ENCODE data around the gene SLC29A4.
"Not testable (repeated sequence)": the region's sequence is repeated elsewhere in the genome, so short reads cannot be mapped to it uniquely, and the experiment has no call there.

SLC29A4 gene

DNA sequence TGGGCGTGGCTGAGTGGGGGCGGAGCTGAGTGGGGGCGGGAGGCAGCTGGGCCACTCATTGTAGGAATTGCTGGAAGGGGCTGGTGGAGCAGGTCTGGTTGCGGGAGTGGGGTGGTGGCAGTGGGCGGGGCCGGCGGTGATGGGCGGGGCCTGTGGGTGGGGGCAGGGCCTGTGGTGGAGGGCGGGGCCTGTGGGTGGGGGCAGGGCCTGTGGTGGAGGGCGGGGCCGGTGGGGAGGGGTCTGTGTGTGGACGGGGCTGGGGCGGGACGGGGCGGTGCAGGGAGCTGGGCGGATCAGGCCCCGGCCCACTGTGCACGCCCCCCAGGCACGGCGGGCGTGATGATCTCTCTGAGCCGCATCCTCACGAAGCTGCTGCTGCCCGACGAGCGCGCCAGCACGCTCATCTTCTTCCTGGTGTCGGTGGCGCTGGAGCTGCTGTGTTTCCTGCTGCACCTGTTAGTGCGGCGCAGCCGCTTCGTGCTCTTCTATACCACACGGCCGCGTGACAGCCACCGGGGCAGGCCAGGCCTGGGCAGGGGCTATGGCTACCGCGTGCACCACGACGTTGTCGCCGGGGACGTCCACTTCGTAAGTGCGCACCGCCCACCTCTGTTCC, 14.0 kb downstream of the SLC29A4 start:
- DNase-seq (ENCODE audit: extremely low spot score), result peak; percentile 32
- TF ChIP-seq ZNF384 (IDR thresholded peaks at IDR 0.05), result no peak
- TF ChIP-seq TARDBP (IDR thresholded peaks at IDR 0.05), result no peak
- no peak for TF ChIP-seq HDGF (IDR thresholded peaks at IDR 0.05; ENCODE audit: borderline replicate concordance)
- no peak for TF ChIP-seq ELF4 (IDR thresholded peaks at IDR 0.05)
- TF ChIP-seq ARNT (IDR thresholded peaks at IDR 0.05), result no peak
- TF ChIP-seq BHLHE40 (IDR thresholded peaks at IDR 0.05; ENCODE audit: borderline replicate concordance), result no peak
- no peak for TF ChIP-seq L3MBTL2 (conservative IDR thresholded peaks at IDR 0.05)
- TF ChIP-seq SP1 (IDR thresholded peaks at IDR 0.05), result no peak
- no peak for TF ChIP-seq LEF1 (IDR thresholded peaks at IDR 0.05; ENCODE audit: borderline replicate concordance)
- TF ChIP-seq FOXK2 (IDR thresholded peaks at IDR 0.05), result no peak
- no peak for TF ChIP-seq FOXA1 (IDR thresholded peaks at IDR 0.05)
- no peak for TF ChIP-seq FOXM1 (IDR thresholded peaks at IDR 0.05; ENCODE audit: borderline replicate concordance)
- no peak for TF ChIP-seq NFRKB (IDR thresholded peaks at IDR 0.05)
- no peak for TF ChIP-seq PKNOX1 (IDR thresholded peaks at IDR 0.05)
- TF ChIP-seq CTBP1 (IDR thresholded peaks at IDR 0.05; ENCODE audit: borderline replicate concordance), result no peak
- POLR2A ChIA-PET, result no interaction called here
- CTCF ChIA-PET, result no interaction called here

DNA sequence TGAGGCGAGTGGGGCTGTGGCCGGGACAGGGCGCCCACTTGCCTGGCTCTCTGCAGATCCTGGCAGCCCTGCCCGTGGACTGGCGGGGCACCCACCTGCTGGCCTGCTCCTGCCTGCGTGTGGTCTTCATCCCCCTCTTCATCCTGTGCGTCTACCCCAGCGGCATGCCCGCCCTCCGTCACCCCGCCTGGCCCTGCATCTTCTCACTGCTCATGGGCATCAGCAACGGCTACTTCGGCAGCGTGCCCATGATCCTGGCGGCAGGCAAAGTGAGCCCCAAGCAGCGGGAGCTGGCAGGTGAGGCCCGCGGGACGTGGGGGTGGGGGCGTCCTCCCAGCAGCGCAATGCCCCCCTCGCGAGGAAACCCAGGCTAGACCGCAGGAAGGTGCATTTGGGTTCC, 17.6 kb downstream of the SLC29A4 start:
- ChIA-PET CTCF (no interaction called here), POLR2A (no interaction called here)
- no peak for TF ChIP-seq FOXA1 (IDR thresholded peaks at IDR 0.05)
- TF ChIP-seq SP1 (IDR thresholded peaks at IDR 0.05), result no peak
- no peak for TF ChIP-seq CTBP1 (IDR thresholded peaks at IDR 0.05; ENCODE audit: borderline replicate concordance)
- no peak for TF ChIP-seq FOXM1 (IDR thresholded peaks at IDR 0.05; ENCODE audit: borderline replicate concordance)
- TF ChIP-seq NFRKB (IDR thresholded peaks at IDR 0.05), result no peak
- no peak for TF ChIP-seq HDGF (IDR thresholded peaks at IDR 0.05; ENCODE audit: borderline replicate concordance)
- no peak for TF ChIP-seq SUZ12 (IDR thresholded peaks at IDR 0.05)
- TF ChIP-seq ELF4 (IDR thresholded peaks at IDR 0.05), result no peak
- TF ChIP-seq FOXK2 (IDR thresholded peaks at IDR 0.05), result no peak
- no peak for TF ChIP-seq ARNT (IDR thresholded peaks at IDR 0.05)
- no peak for TF ChIP-seq BHLHE40 (IDR thresholded peaks at IDR 0.05; ENCODE audit: borderline replicate concordance)
- no peak for TF ChIP-seq L3MBTL2 (conservative IDR thresholded peaks at IDR 0.05)
- TF ChIP-seq LEF1 (IDR thresholded peaks at IDR 0.05; ENCODE audit: borderline replicate concordance), result no peak
- DNase-seq (ENCODE audit: extremely low spot score), result no peak

- ChIA-PET CTCF (no interaction called here), POLR2A (no interaction called here)
- no peak for TF ChIP-seq BHLHE40 (IDR thresholded peaks at IDR 0.05; ENCODE audit: borderline replicate concordance)
- no peak for TF ChIP-seq CTBP1 (IDR thresholded peaks at IDR 0.05; ENCODE audit: borderline replicate concordance)
- no peak for TF ChIP-seq NFRKB (IDR thresholded peaks at IDR 0.05)
- TF ChIP-seq LEF1 (IDR thresholded peaks at IDR 0.05; ENCODE audit: borderline replicate concordance), result no peak
- no peak for TF ChIP-seq PKNOX1 (IDR thresholded peaks at IDR 0.05)
- TF ChIP-seq L3MBTL2 (conservative IDR thresholded peaks at IDR 0.05), result no peak
- TF ChIP-seq HDGF (IDR thresholded peaks at IDR 0.05; ENCODE audit: borderline replicate concordance), result no peak
- no peak for TF ChIP-seq FOXK2 (IDR thresholded peaks at IDR 0.05)
- no peak for DNase-seq (ENCODE audit: extremely low spot score)
Observed at GRCh38 chr7:5302577-5302976, 19.8 kb downstream of the SLC29A4 start.

- CTCF ChIA-PET, result no interaction called here
- POLR2A ChIA-PET, result no interaction called here
- TF ChIP-seq NFRKB (IDR thresholded peaks at IDR 0.05) (no peak), LEF1 (IDR thresholded peaks at IDR 0.05; ENCODE audit: borderline replicate concordance) (no peak), ARNT (IDR thresholded peaks at IDR 0.05) (no peak), ZNF384 (IDR thresholded peaks at IDR 0.05) (no peak), PKNOX1 (IDR thresholded peaks at IDR 0.05) (no peak), L3MBTL2 (conservative IDR thresholded peaks at IDR 0.05) (no peak), SP1 (IDR thresholded peaks at IDR 0.05) (no peak), CTBP1 (IDR thresholded peaks at IDR 0.05; ENCODE audit: borderline replicate concordance) (no peak), FOXM1 (IDR thresholded peaks at IDR 0.05; ENCODE audit: borderline replicate concordance) (no peak), SUZ12 (IDR thresholded peaks at IDR 0.05) (no peak), HDGF (IDR thresholded peaks at IDR 0.05; ENCODE audit: borderline replicate concordance) (no peak), BHLHE40 (IDR thresholded peaks at IDR 0.05; ENCODE audit: borderline replicate concordance) (no peak), FOXK2 (IDR thresholded peaks at IDR 0.05) (no peak)
- DNase-seq (ENCODE audit: extremely low spot score), result no peak
Observed at GRCh38 chr7:5303061-5303460, 20.3 kb downstream of the SLC29A4 start.

- CTCF ChIA-PET, result no interaction called here
- DNase-seq (ENCODE audit: extremely low spot score), result no peak
- POLR2A ChIA-PET, result no interaction called here
- TF ChIP-seq PKNOX1 (IDR thresholded peaks at IDR 0.05) (no peak), SUZ12 (IDR thresholded peaks at IDR 0.05) (no peak), CTBP1 (IDR thresholded peaks at IDR 0.05; ENCODE audit: borderline replicate concordance) (no peak), ARNT (IDR thresholded peaks at IDR 0.05) (no peak), ELF4 (IDR thresholded peaks at IDR 0.05) (no peak), NFRKB (IDR thresholded peaks at IDR 0.05) (no peak), TARDBP (IDR thresholded peaks at IDR 0.05) (no peak), SP1 (IDR thresholded peaks at IDR 0.05) (no peak), LEF1 (IDR thresholded peaks at IDR 0.05; ENCODE audit: borderline replicate concordance) (no peak)
Observed at GRCh38 chr7:5303591-5304505, 21.1 kb downstream of the SLC29A4 start.

- DNase-seq (ENCODE audit: extremely low spot score); POLR2A ChIA-PET: not testable (repeated sequence)
- CTCF ChIA-PET, result interaction anchor here (1.1 kb wide), 1 partner anchor 20 kb away, joined by 4 read pairs; no protein-coding TSS in a partner anchor
Observed at GRCh38 chr7:5305050-5305449, 22.3 kb downstream of the SLC29A4 start.

GRCh38 chr7:5307221-5308142, 24.7 kb downstream of the SLC29A4 start:
- CTCF ChIA-PET; POLR2A ChIA-PET; DNase-seq (ENCODE audit: extremely low spot score): not testable (repeated sequence)

All from HEK293T (cell line).